GM12892 (cell line): ENCODE measurements around the gene ZSCAN5A.
"Not testable (repeated sequence)": the region's sequence is repeated elsewhere in the genome, so short reads cannot be mapped to it uniquely, and the experiment has no call there.

ENCODE experiments used
- DNase-seq: peaks from one replicate; pipeline ENCODE4 v3.0.0; 2011; ENCODE audit not compliant: insufficient read length
- FAIRE-seq: peaks from 2 replicates; lab custom pipeline; 2011; peaks lifted over from hg19 to GRCh38; lab: Jason Lieb, UNC
- POLR2A ChIP-seq: IDR thresholded peaks from 2 replicates; pipeline ENCODE4 v1.6.1; 2011; ENCODE audit warnings: low read depth, low read length, control low read depth
- POLR2AphosphoS5 ChIP-seq: IDR thresholded peaks from 2 replicates; pipeline ENCODE4 v1.6.1; 2011; ENCODE audit warnings: low read depth, low read length, control low read depth
- TAF1 ChIP-seq: IDR thresholded peaks from 2 replicates; pipeline ENCODE4 v1.6.1; 2011; ENCODE audit warnings: low read depth, mild to moderate bottlenecking, control low read depth, low read length, borderline replicate concordance

ZSCAN5A gene

DNA sequence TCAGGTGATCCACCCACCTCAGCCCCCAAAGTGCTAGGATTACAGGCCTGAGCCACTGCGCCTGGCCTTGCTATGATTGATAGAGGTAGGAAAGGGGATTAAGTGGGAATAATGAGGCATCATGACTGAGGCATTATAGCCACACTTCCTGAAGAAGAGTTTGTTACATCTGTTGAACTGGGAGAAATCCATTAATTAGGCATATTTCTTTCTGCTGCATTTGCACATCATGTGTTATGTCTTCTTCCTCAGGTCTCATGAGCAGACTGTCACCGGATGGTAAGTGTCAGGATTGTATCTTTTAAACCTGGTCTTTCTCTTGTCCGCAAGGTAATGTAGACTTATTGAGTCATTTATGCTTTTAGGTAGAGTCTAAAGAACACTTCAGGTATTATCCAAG, 29.9 kb downstream of the ZSCAN5A start:
- FAIRE-seq, result no peak
- no peak for DNase-seq
- TF ChIP-seq TAF1 (no peak), POLR2AphosphoS5 (no peak), POLR2A (no peak)

DNA sequence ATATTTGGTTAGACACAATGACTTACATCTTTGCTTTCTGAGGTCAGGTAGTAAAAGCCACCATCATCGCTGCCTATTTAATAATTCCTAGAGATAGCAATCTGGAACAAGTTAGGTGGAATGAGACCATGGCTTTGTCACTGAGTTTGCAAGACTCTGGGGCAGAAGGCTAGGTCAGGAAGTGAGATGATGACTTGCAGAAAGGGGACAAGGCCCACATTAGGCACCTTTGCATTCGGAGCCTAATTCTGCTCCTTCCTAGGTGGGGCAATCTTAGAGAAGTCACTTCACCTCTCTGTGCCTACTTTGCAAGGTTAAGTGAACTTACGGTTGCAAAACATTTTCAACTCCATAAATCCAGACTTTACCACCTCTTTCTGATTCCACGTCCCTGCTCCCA, 31.8 kb downstream of the ZSCAN5A start:
- FAIRE-seq (no peak), DNase-seq (no peak)
- no peak for TF ChIP-seq TAF1
- TF ChIP-seq POLR2AphosphoS5, result no peak
- TF ChIP-seq POLR2A, result no peak

DNA sequence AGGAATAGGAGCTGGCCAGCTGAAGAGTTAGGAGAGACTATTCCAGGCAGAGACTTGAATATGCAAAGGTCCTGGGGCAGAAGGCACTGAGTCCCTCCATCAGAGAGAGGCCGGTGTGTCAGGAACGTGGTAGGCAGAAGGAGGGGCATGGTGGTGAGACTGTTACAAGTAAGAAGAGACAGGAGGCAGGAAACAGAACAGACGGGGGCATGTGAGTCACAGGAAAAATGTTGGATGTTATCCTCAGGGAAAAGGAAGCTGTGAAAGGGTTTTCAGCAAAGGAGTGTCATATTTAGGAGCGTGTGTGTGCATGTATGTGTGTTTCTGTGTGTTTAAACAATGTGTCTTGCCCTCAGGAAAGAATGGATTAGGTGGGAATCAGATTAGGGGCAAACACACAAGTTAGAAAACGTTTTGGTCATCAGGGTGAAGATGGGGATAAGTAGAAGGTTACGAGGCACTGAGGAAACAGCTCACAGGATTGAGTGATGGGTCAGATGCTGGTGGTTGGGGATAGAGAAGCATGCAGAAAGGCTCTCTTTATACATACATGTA, 41.0 kb downstream of the ZSCAN5A start:
- DNase-seq (no peak), FAIRE-seq (no peak)
- no peak for TF ChIP-seq POLR2AphosphoS5
- no peak for TF ChIP-seq TAF1
- no peak for TF ChIP-seq POLR2A

DNA sequence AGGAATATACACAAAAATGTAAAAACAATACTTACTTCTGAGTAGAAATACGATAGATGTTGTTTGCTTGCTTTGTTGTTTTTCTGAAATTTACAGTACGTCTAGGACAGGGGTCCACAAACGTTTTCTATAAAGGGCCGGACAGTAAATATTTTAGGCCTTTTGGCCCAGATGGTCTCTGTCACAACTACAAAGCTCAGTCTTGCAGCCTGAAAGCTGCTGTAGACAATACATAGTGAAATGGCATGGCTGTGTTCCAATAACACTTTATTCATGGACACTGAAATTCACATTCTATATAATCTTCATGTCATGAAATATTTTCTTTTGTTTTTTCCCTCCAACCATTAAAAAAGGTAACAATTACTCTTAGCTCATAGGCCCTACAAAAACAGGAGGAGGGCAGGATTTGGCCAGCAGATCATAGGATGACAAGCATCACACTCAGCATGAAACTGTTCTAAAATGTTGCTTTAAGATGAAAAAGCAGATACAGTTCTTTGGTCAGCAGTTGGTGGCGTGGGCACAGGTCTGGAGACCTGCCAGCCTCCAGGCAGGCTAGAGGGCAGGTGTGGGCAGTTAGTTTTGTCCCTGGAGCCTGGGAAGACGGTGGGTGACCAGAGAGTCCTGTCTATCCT, 42.4 kb downstream of the ZSCAN5A start, which contains the start of gene EDDM13:
TSS of gene EDDM13 (plus strand) at position 588 of the 638 bp plus-strand sequence. CDS start 87 bp downstream, outside the sequence.
- FAIRE-seq (no peak), DNase-seq (no peak)
- no peak for TF ChIP-seq POLR2A
- no peak for TF ChIP-seq TAF1
- no peak for TF ChIP-seq POLR2AphosphoS5

DNA sequence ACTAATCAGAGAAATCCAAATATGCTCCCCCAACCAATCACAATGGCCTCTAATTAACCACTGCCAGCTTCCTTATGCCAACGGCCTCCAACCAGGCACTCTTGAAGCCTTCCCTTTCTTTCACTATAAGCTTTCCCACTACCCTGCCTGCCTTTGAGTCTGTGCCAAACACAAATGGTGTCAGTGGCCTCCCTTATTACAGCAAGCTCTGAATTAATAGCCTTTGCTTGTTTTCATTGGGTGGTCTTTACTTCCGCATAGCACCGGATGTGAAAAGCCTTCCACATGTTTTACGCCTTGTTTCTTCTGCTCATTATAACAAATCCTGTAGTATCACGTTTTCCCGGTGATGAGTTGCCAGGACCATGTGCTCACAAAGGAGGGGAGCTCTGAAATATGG, 43.5 kb downstream of the ZSCAN5A start:
- no peak for FAIRE-seq
- TF ChIP-seq POLR2AphosphoS5 (no peak), TAF1 (no peak), POLR2A (no peak)
- DNase-seq, result no peak

DNA sequence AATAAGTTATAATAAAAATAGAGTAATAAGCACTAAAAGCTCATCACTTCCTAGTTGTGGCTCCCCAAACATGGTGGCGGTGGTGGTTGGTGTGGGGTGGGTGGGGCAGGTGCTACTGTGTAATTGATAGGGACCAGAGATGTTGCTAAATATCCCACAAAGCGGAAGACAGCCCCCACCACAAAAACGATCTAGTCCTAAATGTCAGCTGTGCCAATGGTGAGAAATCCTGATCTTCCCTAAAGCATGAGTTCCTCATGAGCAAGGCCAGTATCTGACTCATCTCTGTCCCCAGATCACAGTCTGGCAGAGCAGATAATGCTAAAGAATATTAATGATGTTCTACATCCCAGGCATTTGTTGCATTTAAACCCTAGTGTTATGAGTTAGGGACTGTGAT, 44.0 kb downstream of the ZSCAN5A start:
- no peak for TF ChIP-seq POLR2A
- no peak for TF ChIP-seq TAF1
- TF ChIP-seq POLR2AphosphoS5, result no peak
- FAIRE-seq (no peak), DNase-seq (no peak)

DNA sequence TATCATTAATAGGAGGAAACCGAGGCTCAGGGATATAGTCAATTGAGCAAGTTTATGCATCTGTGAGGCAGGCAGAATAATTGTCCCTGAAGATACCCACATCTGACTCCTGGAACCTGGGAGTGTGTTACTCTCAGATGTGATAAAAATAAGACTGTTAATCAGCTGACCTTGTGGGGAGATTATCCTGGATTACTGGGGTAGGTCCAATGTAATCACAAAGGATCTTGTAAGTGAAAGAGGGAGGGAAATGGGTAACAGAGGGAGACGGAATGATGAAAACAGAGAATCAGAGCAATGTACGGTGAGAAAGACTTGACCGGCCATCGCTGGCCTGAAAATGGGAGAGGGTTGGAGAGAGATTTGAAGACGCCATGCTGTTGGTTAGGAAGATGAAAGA, 45.3 kb downstream of the ZSCAN5A start:
- no peak for TF ChIP-seq TAF1
- no peak for TF ChIP-seq POLR2AphosphoS5
- no peak for TF ChIP-seq POLR2A

DNA sequence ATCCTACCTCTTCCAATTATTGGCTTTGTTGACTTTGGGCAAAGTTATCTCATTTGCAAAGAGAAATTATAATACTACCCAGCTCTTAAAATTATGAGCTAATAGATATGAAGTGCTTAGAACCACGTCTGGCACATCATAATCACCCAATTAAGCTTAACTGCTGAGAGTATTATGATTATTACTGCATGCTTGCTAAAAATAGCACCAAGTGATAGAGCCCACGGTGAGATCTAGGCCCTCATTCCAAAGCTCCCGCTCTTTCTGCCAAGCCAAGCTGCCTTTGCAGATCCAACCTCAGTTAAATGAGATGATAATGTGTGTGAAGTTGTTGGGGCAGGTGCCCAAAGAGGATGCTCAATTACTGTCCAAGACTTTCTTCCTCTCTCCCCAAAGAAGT, 48.6 kb downstream of the ZSCAN5A start:
- TF ChIP-seq POLR2A (no peak), POLR2AphosphoS5 (no peak), TAF1 (no peak)
- FAIRE-seq (no peak), DNase-seq (no peak)

More for the DNA sequence above, 45.3 kb downstream of the ZSCAN5A start:
- FAIRE-seq, result no peak
- no peak for DNase-seq

DNA sequence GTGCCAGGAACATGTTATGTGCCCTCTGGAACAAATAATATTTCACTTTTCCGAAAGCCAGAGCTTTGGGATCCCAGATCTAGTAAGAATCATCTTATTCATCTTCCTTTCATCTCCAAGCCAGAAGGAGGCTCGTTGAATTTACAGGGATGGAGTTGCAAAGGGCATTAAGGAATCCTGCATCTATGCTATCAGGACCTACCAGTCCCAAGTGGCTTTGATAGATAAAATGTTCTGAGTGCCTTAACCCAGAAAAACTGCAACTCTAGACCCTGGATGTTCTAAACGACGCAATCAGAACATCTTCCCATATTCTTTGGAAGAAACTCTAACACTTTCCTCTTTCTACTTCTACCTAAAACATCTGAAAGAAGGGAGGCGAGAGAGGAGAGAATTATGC, 51.3 kb downstream of the ZSCAN5A start:
- DNase-seq (no peak), FAIRE-seq (no peak)
- TF ChIP-seq POLR2A (no peak), TAF1 (no peak), POLR2AphosphoS5 (no peak)

DNA sequence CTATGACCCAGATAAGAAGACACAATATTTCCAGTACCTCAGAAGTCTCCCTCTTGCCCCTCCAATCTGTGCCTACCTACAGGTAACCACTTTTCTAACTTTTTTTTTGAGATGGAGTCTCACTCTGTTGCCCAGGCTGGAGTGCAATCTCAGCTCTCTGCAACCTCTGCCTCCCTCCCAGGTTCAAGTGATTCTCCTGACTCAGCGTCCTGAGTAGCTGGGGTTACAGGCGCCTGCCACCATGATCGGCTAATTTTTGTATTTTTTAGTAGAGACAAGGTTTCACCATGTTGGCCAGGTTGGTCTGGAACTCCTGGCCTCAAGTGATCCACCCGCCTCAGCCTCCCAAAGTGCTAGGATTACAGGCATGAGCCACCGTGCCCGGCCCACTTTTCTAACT, 52.7 kb downstream of the ZSCAN5A start:
- not testable (repeated sequence) for DNase-seq, FAIRE-seq

DNA sequence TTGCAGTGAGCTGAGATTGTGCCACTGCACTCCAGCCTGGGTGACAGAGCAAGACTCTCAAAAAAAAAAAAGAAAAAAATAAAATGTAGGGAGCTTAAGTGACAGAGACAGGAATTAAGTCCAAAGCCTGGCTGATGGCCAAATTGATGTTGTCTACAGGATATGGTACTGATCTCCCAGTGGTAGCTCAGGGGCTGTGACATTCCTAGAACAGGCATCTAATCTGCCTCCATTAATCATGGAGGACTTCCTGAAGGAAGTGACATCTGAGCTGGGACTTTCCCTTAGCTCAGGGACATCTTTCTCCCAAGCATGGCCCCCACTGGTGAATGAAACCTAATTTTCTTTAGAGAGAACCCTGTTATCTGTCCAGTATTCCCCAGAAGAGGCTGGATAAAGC, 53.5 kb downstream of the ZSCAN5A start:
- no peak for DNase-seq
- TF ChIP-seq TAF1, result no peak
- no peak for TF ChIP-seq POLR2AphosphoS5
- TF ChIP-seq POLR2A, result no peak
- FAIRE-seq, result no peak

DNA sequence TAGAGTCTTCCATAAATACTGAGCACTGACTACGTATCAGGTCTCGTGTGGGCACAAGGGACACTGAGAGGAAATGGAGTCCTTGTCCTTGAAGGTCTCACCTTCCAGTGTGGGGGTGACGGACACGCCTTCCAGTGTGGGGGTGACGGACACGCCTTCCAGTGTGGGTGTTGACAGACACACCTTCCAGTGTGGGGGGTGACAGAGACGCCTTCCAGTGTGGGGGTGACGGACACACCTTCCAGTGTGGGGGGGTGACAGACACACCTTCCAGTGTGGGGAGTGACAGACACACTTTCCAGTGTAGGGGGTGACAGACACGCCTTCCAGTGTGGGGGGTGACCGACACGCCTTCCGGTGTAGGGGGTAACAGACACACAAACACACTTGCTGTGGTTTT, 56.4 kb downstream of the ZSCAN5A start:
- TF ChIP-seq TAF1 (no peak), POLR2AphosphoS5 (no peak), POLR2A (no peak)
- DNase-seq (no peak), FAIRE-seq (no peak)
